Tongue (tissue), 2 donors: ENCODE measurements around the gene ADAMTSL1. TPM values are rescaled to one million over a fixed set of nuclear protein-coding genes. Genes with fewer than 3 reads are reported as not detected.
A peak's percentile ranks its signal among the peaks of the same experiment; 100 is the strongest.
"Not testable (repeated sequence)": the region's sequence is repeated elsewhere in the genome, so short reads cannot be mapped to it uniquely, and the experiment has no call there.

ENCODE experiments used
- DNase-seq: peaks from one replicate; pipeline ENCODE4 v3.0.0-alpha.2; 2015
- total RNA-seq: library from RNA; depleted of rRNA; stranded (reverse); fragments of >200 nt; gene quantifications from one replicate; pipeline ENCODE4 v1.2.3, GENCODE V29; 2014

ADAMTSL1 gene
- total RNA-seq, 1 donor from 2014 or later = 22.4 TPM

GRCh38 chr9:18865542-18865941, 391.6 kb downstream of the ADAMTSL1 start:
- DNase-seq = no peak

GRCh38 chr9:18866121-18866831, 392.3 kb downstream of the ADAMTSL1 start:
- no peak for DNase-seq

- no peak for DNase-seq
Measured at GRCh38 chr9:18869725-18870124, 395.8 kb downstream of the ADAMTSL1 start.

- DNase-seq = no peak
Measured at GRCh38 chr9:18874069-18874468, 400.1 kb downstream of the ADAMTSL1 start.

GRCh38 chr9:18874990-18875389, 401.0 kb downstream of the ADAMTSL1 start:
- DNase-seq = not testable (repeated sequence)

- no peak for DNase-seq
Measured at GRCh38 chr9:18877984-18878383, 404.0 kb downstream of the ADAMTSL1 start.

- DNase-seq = no peak
Measured at GRCh38 chr9:18881758-18882157, 407.8 kb downstream of the ADAMTSL1 start.

- DNase-seq = no peak
Measured at GRCh38 chr9:18887546-18887945, 413.6 kb downstream of the ADAMTSL1 start.

- DNase-seq = no peak
Measured at GRCh38 chr9:18888290-18888689, 414.3 kb downstream of the ADAMTSL1 start.

- DNase-seq = no peak
Measured at GRCh38 chr9:18889550-18889949, 415.6 kb downstream of the ADAMTSL1 start.

GRCh38 chr9:18890372-18890771, 416.4 kb downstream of the ADAMTSL1 start:
- DNase-seq = peak; percentile 26

GRCh38 chr9:18891946-18892670, 418.2 kb downstream of the ADAMTSL1 start:
- DNase-seq = no peak

- DNase-seq = no peak
Measured at GRCh38 chr9:18893046-18893445, 419.1 kb downstream of the ADAMTSL1 start.

GRCh38 chr9:18893491-18893890, 419.5 kb downstream of the ADAMTSL1 start:
- DNase-seq = no peak

- DNase-seq = no peak
Measured at GRCh38 chr9:18896004-18896403, 422.1 kb downstream of the ADAMTSL1 start.

- no peak for DNase-seq
Measured at GRCh38 chr9:18896531-18897179, 422.7 kb downstream of the ADAMTSL1 start.

- no peak for DNase-seq
Measured at GRCh38 chr9:18903450-18903849, 429.5 kb downstream of the ADAMTSL1 start.

GRCh38 chr9:18905028-18905882, 431.3 kb downstream of the ADAMTSL1 start:
- DNase-seq = no peak

GRCh38 chr9:18905883-18906629, 432.1 kb downstream of the ADAMTSL1 start:
- no peak for DNase-seq

GRCh38 chr9:18906656-18907395, 432.9 kb downstream of the ADAMTSL1 start:
- DNase-seq = no peak
